Ovary (tissue), 3 donors: ENCODE results near the gene FAM222A.

ENCODE experiments used
- CTCF ChIP-seq, 3 donors: fragments of 450-650 bp in 2 of 3; fragments of 200-600 bp in 1 of 3; IDR thresholded peaks; one replicate each; pipeline versions ENCODE4 v1.5.1 to v1.8.0; 2016 to 2022; ENCODE audit warnings: antibody characterized with exemption in 3 of 3, mild to moderate bottlenecking in 1 of 3
- EP300 ChIP-seq: sonication (generic); formaldehyde crosslinking; IDR thresholded peaks from one replicate; pipeline ENCODE4 v1.6.1; 2017; ENCODE audit warnings: antibody characterized with exemption
- POLR2A ChIP-seq: fragments of 450-650 bp; IDR thresholded peaks from one replicate; pipeline ENCODE4 v1.6.1; 2017; ENCODE audit warnings: antibody characterized with exemption, mild to moderate bottlenecking, moderate library complexity
- donor health status: DM: no; HTN: no; CAD: no.

- TF ChIP-seq EP300, result no peak
- TF ChIP-seq CTCF (IDR thresholded peaks at IDR 0.05), result no peak
- TF ChIP-seq POLR2A, result no peak
Observed at GRCh38 chr12:109792992-109793391, 79.4 kb downstream of the FAM222A start.
